K562 (cell line): ENCODE data around the gene USP7. TPM values are rescaled to one million over a fixed set of nuclear protein-coding genes. Genes with fewer than 3 reads are reported as not detected.

Source experiments
- ATAC-seq: fragments of 200-7000 bp; cut with Tn5 transposase; 3 replicates; pipeline ENCODE4 v1.9.1; 2020; ENCODE audit warnings: moderate library complexity
- BruUV-seq: library from RNA; stranded (reverse); fragments of 400-500 nt; replicated peaks from 2 replicates; lab custom pipeline; 2021; lab: Mats Ljungman, UMichigan
- CTCF ChIA-PET: fragments of 300-600 bp; formaldehyde crosslinking; extraction: SDS; loops from one replicate; lab custom pipeline; 2021; ENCODE audit warnings: low intra/inter-chr PET ratio; lab: Yijun Ruan, JAX
- POLR2A ChIA-PET: fragments of 300-600, 350-650 bp; sonication (Branson Sonifier 250); formaldehyde crosslinking; extraction: SDS; loops from one replicate; lab custom pipeline; 2021; ENCODE audit warnings: antibody characterized with exemption, inconsistent platforms; lab: Yijun Ruan, JAX
- DNase-seq, 4 experiments: peaks; one replicate each; pipeline versions ENCODE4 v3.0.0 to v3.0.0-alpha.2; 2011 to 2018; ENCODE audit warnings: low spot score in 3 of 4, mixed read lengths in 3 of 4; ENCODE audit errors: extremely low read depth in 1 of 4
- FAIRE-seq: peaks from 2 replicates; lab custom pipeline; 2011; peaks lifted over from hg19 to GRCh38; lab: Jason Lieb, UNC
- H2AFZ ChIP-seq: 2 replicates; pipeline ENCODE4 v1.6.0; 2011; ENCODE audit warnings: low read depth, low read length, control low read depth, inconsistent platforms
- H3K27ac ChIP-seq: fragments of 200-600 bp; 3 replicates; pipeline ENCODE4 v1.8.0; 2011; ENCODE audit warnings: low read depth, mild to moderate bottlenecking, control low read depth, inconsistent platforms, low read length, moderate library complexity, mixed read lengths; ENCODE audit errors: extremely low read depth
- H3K27me3 ChIP-seq, 2 experiments: fragments of 300-600 bp in 1 of 2; 2 replicates in 1 of 2; 3 replicates in 1 of 2; pipeline versions ENCODE4 v1.6.0 to v1.8.0; 2011; ENCODE audit warnings: inconsistent platforms in 2 of 2, low read length in 2 of 2, mild to moderate bottlenecking in 1 of 2, mixed read lengths in 1 of 2, moderate library complexity in 1 of 2; ENCODE audit not compliant: control insufficient read depth in 2 of 2, insufficient read depth in 2 of 2
- H3K36me3 ChIP-seq: fragments of 300-600 bp; 3 replicates; pipeline ENCODE4 v1.8.0; 2011; ENCODE audit warnings: mild to moderate bottlenecking, low read length, inconsistent platforms; ENCODE audit not compliant: control insufficient read depth, insufficient read depth
- H3K4me1 ChIP-seq, 2 experiments: fragments of 200-600 bp in 1 of 2; replicated peaks in 1 of 2; 2 replicates in 1 of 2; 3 replicates in 1 of 2; pipeline versions ENCODE4 v1.5.1 to v1.8.0; 2011; ENCODE audit warnings: inconsistent platforms in 2 of 2, low read length in 2 of 2, mild to moderate bottlenecking in 1 of 2, mixed read lengths in 1 of 2, moderate library complexity in 1 of 2; ENCODE audit not compliant: control insufficient read depth in 2 of 2, insufficient read depth in 2 of 2
- H3K4me2 ChIP-seq: 2 replicates; pipeline ENCODE4 v1.6.1; 2011; ENCODE audit warnings: low read length, control low read depth, inconsistent platforms, mixed read lengths; ENCODE audit not compliant: insufficient read depth
- H3K4me3 ChIP-seq: fragments of 200-600 bp; sonication (generic), shearing (Covaris generic); 2 replicates; pipeline ENCODE4 v1.5.1; 2016; ENCODE audit warnings: control low read depth, inconsistent platforms
- H3K79me2 ChIP-seq: fragments of 200-600 bp; 3 replicates; pipeline ENCODE4 v1.8.0; 2011; ENCODE audit warnings: low read length, inconsistent platforms; ENCODE audit not compliant: control insufficient read depth, insufficient read depth
- H3K9ac ChIP-seq, 2 experiments: 2 replicates each; pipeline versions ENCODE4 v1.6.0 to v1.6.1; 2011; ENCODE audit warnings: low read depth in 2 of 2, low read length in 2 of 2, control low read depth in 1 of 2, inconsistent platforms in 1 of 2, mild to moderate bottlenecking in 1 of 2, mixed read lengths in 1 of 2; ENCODE audit not compliant: insufficient read depth in 1 of 2
- H3K9me1 ChIP-seq: one replicate; pipeline ENCODE4 v1.6.0; 2011; ENCODE audit warnings: inconsistent platforms, mild to moderate bottlenecking, low read length, moderate library complexity; ENCODE audit not compliant: control insufficient read depth, insufficient read depth
- H3K9me3 ChIP-seq: replicated peaks from 2 replicates; pipeline ENCODE4 v1.5.1; 2011; ENCODE audit warnings: low read depth, low read length, inconsistent platforms; ENCODE audit not compliant: control insufficient read depth, insufficient read depth
- H4K20me1 ChIP-seq: replicated peaks from 2 replicates; pipeline ENCODE4 v1.6.1; 2011; ENCODE audit warnings: low read length, inconsistent platforms, mixed read lengths; ENCODE audit not compliant: control insufficient read depth, insufficient read depth
- CTCF ChIP-seq, 3 experiments: IDR thresholded peaks in 2 of 3; conservative IDR thresholded peaks in 1 of 3; 2 replicates each; pipeline ENCODE4 v1.5.1; 2011 to 2012; ENCODE audit warnings: low read length in 3 of 3, mild to moderate bottlenecking in 3 of 3, control low read depth in 2 of 3, improper control_type of control experiment in 1 of 3, inconsistent platforms in 1 of 3, low read depth in 1 of 3, mixed read lengths in 1 of 3, moderate library complexity in 1 of 3; ENCODE audit not compliant: insufficient read depth in 2 of 3
- ZKSCAN1 ChIP-seq: fragments of 150-350 bp; IDR thresholded peaks from 2 replicates; pipeline ENCODE4 v1.6.1; 2016; ENCODE audit warnings: low read depth, low read length
- ZNF121 ChIP-seq: sonication (generic); formaldehyde crosslinking; conservative IDR thresholded peaks from 2 replicates; pipeline ENCODE4 v1.8.0; 2022; ENCODE audit warnings: missing genetic modification reagents
- ZNF764 ChIP-seq: fragments of 250-450 bp; sonication (Bioruptor Pico); IDR thresholded peaks from 2 replicates; pipeline ENCODE4 v1.4.0; 2020; ENCODE audit warnings: low read depth, mild to moderate bottlenecking, moderate library complexity
- WGBS: fragments of 100-300 bp; shearing (Covaris generic); methylation state at CpG from one replicate; pipeline ENCODE4 v1.1.6; 2016; ENCODE audit warnings: low coverage, mixed read lengths; ENCODE audit not compliant: insufficient coverage; ENCODE audit errors: missing lambda C conversion rate; 5-methylcytosine and 5-hydroxymethylcytosine counted together
- in situ Hi-C: fragments of 300-500 bp; cut with MboI; formaldehyde crosslinking; loops from 4 replicates; pipeline ENCODE4 v1.15.0; 2018; ENCODE audit warnings: inconsistent platforms, mixed read lengths
- intact Hi-C: fragments of 100-400 bp; cut with micrococcal nuclease; formaldehyde crosslinking; loops from 2 replicates; pipeline ENCODE4 v1.14.2; 2022
- polyA plus RNA-seq, 8 experiments: library from polyadenylated mRNA; depleted of rRNA in 4 of 8; stranded (reverse) in 5 of 8; unstranded in 3 of 8; fragments of >200 nt; fragmentation: Nextera tagmentation in 2 of 8; fragmentation: Illumina TruSeq in 1 of 8; extraction: Ambion mirVana in 2 of 8; extraction: Trizol in 1 of 8; gene quantifications; 2 replicates each; pipeline versions ENCODE4 v1.2.1 to v1.2.3, GENCODE V29; 2011 to 2014; ENCODE audit warnings: inconsistent platforms in 1 of 8, missing spikeins in 1 of 8
- total RNA-seq, 7 experiments: library from RNA; depleted of rRNA in 6 of 7; stranded (reverse); fragments of >200 nt in 6 of 7; fragmentation: Illumina TruSeq in 2 of 7; extraction: Trizol in 2 of 7; gene quantifications; 2 replicates each; pipeline versions ENCODE4 v1.2.1 to v1.2.3, GENCODE V29; 2011 to 2021; ENCODE audit warnings: low replicate concordance in 1 of 7

The USP7 gene
- total and polyA plus RNA-seq, 9 of the 15 experiments (the other 6 are each of a cell fraction or from before 2014, with no cell fraction given), result 17.1 to 145 (median 57.9) TPM

- no peak overlapping the region for H3K9ac ChIP-seq
These were observed 49.3 kb upstream of the USP7 start for GRCh38 chr16:9012848-9013507.

More at GRCh38 chr16:9012848-9013507, 49.3 kb upstream of the USP7 start:
- intact Hi-C loops, result no loop called here
- no peak for TF ChIP-seq ZNF764 (CRISPR knock-in tag)
- no peak for TF ChIP-seq ZKSCAN1
- peak; percentile 81 for TF ChIP-seq ZNF121
- TF ChIP-seq CTCF (IDR thresholded peaks at IDR 0.05 in 2 of 3, conservative IDR thresholded peaks at IDR 0.05 in 1 of 3; ENCODE audit: insufficient read depth in 2 of 3, low read depth in 1 of 3, low read length in 3 of 3), result peak in 1 of 3 experiments; percentile 31; a peak in 2 of 6 replicates
- ATAC-seq, result no peak
- no TSS peak for BruUV-seq
- no peak overlapping the region for H3K27ac ChIP-seq
- peak in 1 of 4 experiments; percentile 15 for DNase-seq
- no peaks in the 10 kb centered on the region for H3K36me3 ChIP-seq
- H3K9me1 ChIP-seq, result no peaks in the 10 kb centered on the region
- H3K79me2 ChIP-seq, result no peaks in the 10 kb centered on the region
- H3K27me3 ChIP-seq, result peaks cover 3 to 17% of the 10 kb centered on the region in 2 experiments; a peak in 4 of 5 replicates
- no peak overlapping the region for H3K4me2 ChIP-seq
- peaks cover 3 to 12% of the 10 kb centered on the region in 2 experiments; a peak in 3 of 5 replicates for H3K4me1 ChIP-seq
- no peak overlapping the region for H2AFZ ChIP-seq
- POLR2A ChIA-PET, result interaction anchor here (0.5 to 0.6 kb wide), 2 partner anchors 9 to 15 kb away, joined by 3 read pairs; no protein-coding TSS in a partner anchor
- WGBS, result 47% methylated on average over 12 of the region's 28 CpGs
- in situ Hi-C loops, result loop anchor here (10.0 kb wide), 1 partner anchor 348 kb away; no protein-coding TSS in a partner anchor
- no peak overlapping the region for H3K4me3 ChIP-seq
- peaks cover 8% of the 10 kb centered on the region for H3K9me3 ChIP-seq
- no peaks in the 10 kb centered on the region for H4K20me1 ChIP-seq
- CTCF ChIA-PET, result no interaction called here
- no peak for FAIRE-seq
